Measurements from ENCODE around the gene DBH.
A peak's percentile ranks its signal among the peaks of the same experiment; 100 is the strongest.

Gene DBH

DNA sequence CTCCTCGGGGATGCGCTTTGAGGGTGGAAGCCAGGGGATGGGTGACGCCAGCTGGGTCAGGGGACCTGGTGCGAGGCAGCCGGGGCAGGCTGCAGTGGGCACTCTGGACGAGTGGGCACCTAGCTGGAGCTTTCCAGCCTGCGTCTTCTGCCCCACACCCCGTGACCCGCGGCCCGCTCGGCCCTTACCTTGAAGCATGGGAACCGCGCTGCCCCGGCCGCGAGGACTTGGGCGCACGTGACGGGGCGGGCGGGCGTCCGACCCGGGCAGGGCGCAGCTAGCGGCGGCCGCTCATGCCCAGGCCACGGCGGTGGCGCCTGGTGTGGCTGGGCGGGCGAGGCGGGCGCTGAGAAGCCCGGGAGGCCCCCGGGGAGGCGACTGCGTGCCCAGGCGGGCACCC is 27.3 kb upstream of the DBH start:
- Histone ChIP-seq H4K8ac (ENCODE audit: low read depth, low read length) (no peak overlapping the region), H2AFZ (ENCODE audit: low read length) (no peak overlapping the region), H2BK12ac (ENCODE audit: low read length) (no peak overlapping the region), H2AK5ac (ENCODE audit: low read depth, low read length) (no peak overlapping the region), H3K9me3 (replicated peaks in 1 of 2; ENCODE audit: control insufficient read depth in 2 of 2, insufficient read depth in 1 of 2, low read depth in 1 of 2, low read length in 2 of 2) (no peaks in the 10 kb centered on the region), H2BK5ac (ENCODE audit: low read length) (no peak overlapping the region), H3K4ac (ENCODE audit: low read length) (no peak overlapping the region), H3K9ac (ENCODE audit: low read depth, low read length, poor library complexity) (no peak overlapping the region), H3K27me3 (ENCODE audit: control insufficient read depth in 3 of 3, insufficient read depth in 3 of 3, low read depth in 1 of 3, low read length in 3 of 3) (peaks cover 0 to 86% (median 24%) of the 10 kb centered on the region in 3 experiments), H3K4me2 (ENCODE audit: insufficient read depth, low read length, poor library complexity, severe bottlenecking) (peak overlapping the region; percentile 77), H3K23ac (ENCODE audit: low read depth, low read length, poor library complexity) (peak overlapping the region; percentile 43), H3K4me1 (ENCODE audit: control insufficient read depth in 2 of 2, insufficient read depth in 1 of 2, low read depth in 1 of 2, low read length in 2 of 2) (peaks cover 0 to 1% of the 10 kb centered on the region in 2 donors), H2BK15ac (ENCODE audit: low read length) (no peak overlapping the region), H3K4me3 (ENCODE audit: low read length in 2 of 2) (peak overlapping the region in 1 of 2 donors; percentile 69), H2BK120ac (ENCODE audit: low read depth, low read length) (no peak overlapping the region), H3K18ac (ENCODE audit: low read length) (peak overlapping the region; percentile 66), H3K14ac (ENCODE audit: low read length) (no peak overlapping the region), H3K36me3 (replicated peaks in 1 of 2; ENCODE audit: control insufficient read depth in 2 of 2, insufficient read depth in 2 of 2, low read length in 2 of 2) (no peaks in the 10 kb centered on the region), H3K27ac (replicated peaks; ENCODE audit: low read length) (no peak overlapping the region), H4K91ac (ENCODE audit: low read depth, low read length, poor library complexity) (no peak overlapping the region), H3K79me1 (ENCODE audit: low read depth, low read length) (no peaks in the 10 kb centered on the region)
- DNase-seq (ENCODE audit: low spot score), result no peak
- WGBS, 2 donors (ENCODE audit: extremely low coverage in 2 of 2, insufficient read length in 2 of 2, insufficient replicate concordance in 1 of 2), result no CpG with 5 or more reads among the region's 41 CpGs

DNA sequence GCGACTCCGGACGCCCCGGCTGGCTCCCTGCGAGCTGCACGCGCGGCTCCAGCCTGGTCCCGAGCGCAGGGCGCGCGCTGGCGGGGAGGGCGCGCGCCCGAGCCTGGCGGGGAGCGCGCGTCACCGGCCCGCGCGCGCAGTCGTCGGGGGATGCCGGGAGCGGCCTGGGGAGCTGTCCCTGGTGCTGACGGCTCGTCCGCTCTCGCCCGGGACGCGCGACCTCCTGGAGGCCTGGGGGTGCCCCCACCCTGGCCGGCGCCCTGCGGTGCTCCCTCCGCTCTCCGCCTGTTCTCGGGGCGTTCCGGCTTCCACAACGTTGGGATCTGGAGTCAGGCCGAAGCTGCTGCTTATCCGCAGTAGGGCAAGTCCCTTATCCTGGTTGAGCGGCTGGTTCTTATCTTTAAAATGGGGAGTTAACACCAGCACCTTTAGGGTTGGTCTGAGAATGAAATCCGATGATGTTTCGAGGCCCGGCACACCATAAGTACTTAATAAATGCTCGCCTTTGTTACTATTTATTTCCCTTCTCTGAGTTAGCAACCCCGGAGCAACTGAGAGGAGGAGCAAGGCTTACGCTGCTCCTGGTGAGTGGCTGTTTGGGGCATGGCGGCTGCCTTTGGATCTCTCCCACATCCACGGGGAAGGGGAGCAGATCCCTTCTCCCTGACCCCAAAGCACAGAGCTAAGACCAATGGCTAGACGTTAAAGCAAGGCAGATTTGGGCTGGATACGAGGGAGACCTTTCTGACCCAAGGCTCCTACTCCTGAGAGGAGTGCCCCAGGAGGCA is 26.7 kb upstream of the DBH start, which contains the start of gene FAM163B:
FAM163B (minus strand) TSS at position 79 of the 788 bp plus-strand sequence. CDS start 29,166 bp downstream, outside the sequence.
- no peaks in the 10 kb centered on the region for H3K9me3 ChIP-seq (replicated peaks in 1 of 2; ENCODE audit: control insufficient read depth in 2 of 2, insufficient read depth in 1 of 2, low read depth in 1 of 2, low read length in 2 of 2)
- peak within 1 kb of the TSS; percentile 10 for H3K9ac ChIP-seq (ENCODE audit: low read depth, low read length, poor library complexity)
- no peak within 1 kb of the TSS for H4K91ac ChIP-seq (ENCODE audit: low read depth, low read length, poor library complexity)
- H2BK120ac ChIP-seq (ENCODE audit: low read depth, low read length), result no peak within 1 kb of the TSS
- no peak within 1 kb of the TSS for H2AFZ ChIP-seq (ENCODE audit: low read length)
- H3K23ac ChIP-seq (ENCODE audit: low read depth, low read length, poor library complexity), result peak within 1 kb of the TSS; percentile 43
- no peak within 1 kb of the TSS for H2BK12ac ChIP-seq (ENCODE audit: low read length)
- peak within 1 kb of the TSS in 1 of 2 donors; percentile 69 for H3K4me3 ChIP-seq (ENCODE audit: low read length in 2 of 2)
- H3K4me1 ChIP-seq (ENCODE audit: control insufficient read depth in 2 of 2, insufficient read depth in 1 of 2, low read depth in 1 of 2, low read length in 2 of 2), result peaks cover 1 to 2% of the 10 kb centered on the region in 2 donors
- no peak within 1 kb of the TSS for H2BK15ac ChIP-seq (ENCODE audit: low read length)
- peak within 1 kb of the TSS; percentile 77 for H3K4me2 ChIP-seq (ENCODE audit: insufficient read depth, low read length, poor library complexity, severe bottlenecking)
- no peak within 1 kb of the TSS for H3K27ac ChIP-seq (replicated peaks; ENCODE audit: low read length)
- H2BK5ac ChIP-seq (ENCODE audit: low read length), result no peak within 1 kb of the TSS
- no peak within 1 kb of the TSS for H3K4ac ChIP-seq (ENCODE audit: low read length)
- H4K8ac ChIP-seq (ENCODE audit: low read depth, low read length), result no peak within 1 kb of the TSS
- H3K79me1 ChIP-seq (ENCODE audit: low read depth, low read length), result no peaks in the 10 kb centered on the region
- H3K36me3 ChIP-seq (replicated peaks in 1 of 2; ENCODE audit: control insufficient read depth in 2 of 2, insufficient read depth in 2 of 2, low read length in 2 of 2), result no peaks in the 10 kb centered on the region
- no peak within 1 kb of the TSS for H3K14ac ChIP-seq (ENCODE audit: low read length)
- peak within 1 kb of the TSS; percentile 66 for H3K18ac ChIP-seq (ENCODE audit: low read length)
- no CpG with 5 or more reads among the region's 61 CpGs for WGBS, 2 donors (ENCODE audit: extremely low coverage in 2 of 2, insufficient read length in 2 of 2, insufficient replicate concordance in 1 of 2)
- peak; percentile 81 for DNase-seq (ENCODE audit: low spot score)
- H3K27me3 ChIP-seq (ENCODE audit: control insufficient read depth in 3 of 3, insufficient read depth in 3 of 3, low read depth in 1 of 3, low read length in 3 of 3), result peaks cover 0 to 92% (median 24%) of the 10 kb centered on the region in 3 experiments
- no peak within 1 kb of the TSS for H2AK5ac ChIP-seq (ENCODE audit: low read depth, low read length)

DNA sequence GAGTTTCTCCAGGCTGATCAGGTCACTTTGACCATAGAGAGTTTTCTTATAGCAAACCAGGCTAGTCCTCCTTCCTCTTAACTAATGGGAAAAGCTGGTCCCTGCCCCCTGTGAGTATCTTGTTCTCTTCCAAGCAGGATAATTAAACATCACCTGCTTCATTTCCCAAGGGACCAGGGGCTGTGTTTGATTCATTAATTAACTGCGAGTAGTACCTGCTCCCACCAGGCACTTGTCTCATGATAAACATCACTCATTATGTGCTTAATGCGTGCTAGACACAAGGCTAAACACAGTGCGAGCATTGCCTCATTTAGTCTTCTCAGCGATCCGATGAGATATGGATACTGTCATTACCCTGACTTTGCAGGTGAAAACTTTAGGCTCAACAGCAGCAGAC is 25.3 kb upstream of the DBH start:
- Histone ChIP-seq H3K79me1 (ENCODE audit: low read depth, low read length) (no peaks in the 10 kb centered on the region), H3K4me1 (ENCODE audit: control insufficient read depth in 2 of 2, insufficient read depth in 1 of 2, low read depth in 1 of 2, low read length in 2 of 2) (peaks cover 3 to 4% of the 10 kb centered on the region in 2 donors), H4K91ac (ENCODE audit: low read depth, low read length, poor library complexity) (no peak overlapping the region), H3K4me2 (ENCODE audit: insufficient read depth, low read length, poor library complexity, severe bottlenecking) (no peak overlapping the region), H2BK15ac (ENCODE audit: low read length) (no peak overlapping the region), H2BK12ac (ENCODE audit: low read length) (no peak overlapping the region), H3K14ac (ENCODE audit: low read length) (no peak overlapping the region), H3K18ac (ENCODE audit: low read length) (no peak overlapping the region), H2BK5ac (ENCODE audit: low read length) (no peak overlapping the region), H3K9me3 (replicated peaks in 1 of 2; ENCODE audit: control insufficient read depth in 2 of 2, insufficient read depth in 1 of 2, low read depth in 1 of 2, low read length in 2 of 2) (no peaks in the 10 kb centered on the region), H3K4ac (ENCODE audit: low read length) (no peak overlapping the region), H2AFZ (ENCODE audit: low read length) (no peak overlapping the region), H3K4me3 (ENCODE audit: low read length in 2 of 2) (no peak overlapping the region), H3K36me3 (replicated peaks in 1 of 2; ENCODE audit: control insufficient read depth in 2 of 2, insufficient read depth in 2 of 2, low read length in 2 of 2) (no peaks in the 10 kb centered on the region), H2AK5ac (ENCODE audit: low read depth, low read length) (no peak overlapping the region), H4K8ac (ENCODE audit: low read depth, low read length) (no peak overlapping the region), H2BK120ac (ENCODE audit: low read depth, low read length) (no peak overlapping the region), H3K23ac (ENCODE audit: low read depth, low read length, poor library complexity) (no peak overlapping the region), H3K27me3 (ENCODE audit: control insufficient read depth in 3 of 3, insufficient read depth in 3 of 3, low read depth in 1 of 3, low read length in 3 of 3) (peaks cover 0 to 94% (median 24%) of the 10 kb centered on the region in 3 experiments), H3K9ac (ENCODE audit: low read depth, low read length, poor library complexity) (no peak overlapping the region), H3K27ac (replicated peaks; ENCODE audit: low read length) (no peak overlapping the region)
- WGBS, 2 donors (ENCODE audit: extremely low coverage in 2 of 2, insufficient read length in 2 of 2, insufficient replicate concordance in 1 of 2), result no CpG with 5 or more reads among the region's 5 CpGs
- DNase-seq (ENCODE audit: low spot score), result no peak

DNA sequence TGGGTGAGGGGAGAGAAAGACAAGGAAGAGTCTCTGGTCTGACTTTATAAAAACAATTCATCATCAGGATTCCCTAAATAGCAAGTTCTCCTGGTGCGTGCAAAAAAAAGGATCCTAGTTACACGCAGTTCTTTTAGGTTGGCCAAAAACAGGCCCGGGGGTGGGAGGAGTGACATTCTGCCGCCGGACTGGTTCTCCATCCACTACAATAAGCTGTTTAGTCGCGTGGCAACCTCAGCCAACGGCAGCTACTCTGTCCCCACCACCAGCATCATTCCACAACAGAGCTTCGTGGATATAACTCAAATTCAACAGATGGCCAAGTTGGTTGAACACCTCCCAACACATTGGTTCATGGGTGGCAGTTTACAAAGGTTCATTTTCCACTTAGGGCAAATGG is 24.1 kb upstream of the DBH start:
- Histone ChIP-seq H2AFZ (ENCODE audit: low read length) (no peak overlapping the region), H3K36me3 (replicated peaks in 1 of 2; ENCODE audit: control insufficient read depth in 2 of 2, insufficient read depth in 2 of 2, low read length in 2 of 2) (no peaks in the 10 kb centered on the region), H2BK12ac (ENCODE audit: low read length) (no peak overlapping the region), H3K27ac (replicated peaks; ENCODE audit: low read length) (no peak overlapping the region), H3K79me1 (ENCODE audit: low read depth, low read length) (no peaks in the 10 kb centered on the region), H3K4me3 (ENCODE audit: low read length in 2 of 2) (no peak overlapping the region), H2AK5ac (ENCODE audit: low read depth, low read length) (no peak overlapping the region), H2BK120ac (ENCODE audit: low read depth, low read length) (no peak overlapping the region), H4K91ac (ENCODE audit: low read depth, low read length, poor library complexity) (no peak overlapping the region), H2BK15ac (ENCODE audit: low read length) (no peak overlapping the region), H3K14ac (ENCODE audit: low read length) (no peak overlapping the region), H3K4me2 (ENCODE audit: insufficient read depth, low read length, poor library complexity, severe bottlenecking) (no peak overlapping the region), H3K27me3 (ENCODE audit: control insufficient read depth in 3 of 3, insufficient read depth in 3 of 3, low read depth in 1 of 3, low read length in 3 of 3) (peaks cover 0 to 93% (median 23%) of the 10 kb centered on the region in 3 experiments), H3K4me1 (ENCODE audit: control insufficient read depth in 2 of 2, insufficient read depth in 1 of 2, low read depth in 1 of 2, low read length in 2 of 2) (peaks cover 3 to 4% of the 10 kb centered on the region in 2 donors), H2BK5ac (ENCODE audit: low read length) (no peak overlapping the region), H3K9ac (ENCODE audit: low read depth, low read length, poor library complexity) (no peak overlapping the region), H4K8ac (ENCODE audit: low read depth, low read length) (no peak overlapping the region), H3K4ac (ENCODE audit: low read length) (no peak overlapping the region), H3K9me3 (replicated peaks in 1 of 2; ENCODE audit: control insufficient read depth in 2 of 2, insufficient read depth in 1 of 2, low read depth in 1 of 2, low read length in 2 of 2) (no peaks in the 10 kb centered on the region), H3K18ac (ENCODE audit: low read length) (no peak overlapping the region), H3K23ac (ENCODE audit: low read depth, low read length, poor library complexity) (no peak overlapping the region)
- WGBS, 2 donors (ENCODE audit: extremely low coverage in 2 of 2, insufficient read length in 2 of 2, insufficient replicate concordance in 1 of 2), result no CpG with 5 or more reads among the region's 9 CpGs
- no peak for DNase-seq (ENCODE audit: low spot score)

Measured in neuronal stem cell (in vitro differentiated cells).